ENCODE measurements around the gene SLC7A4. TPM values are rescaled to one million over a fixed set of nuclear protein-coding genes. Genes with fewer than 3 reads are reported as not detected.
"Not testable (repeated sequence)": the region's sequence is repeated elsewhere in the genome, so short reads cannot be mapped to it uniquely, and the experiment has no call there.

Gene SLC7A4
- total RNA-seq, 4 donors from 2014 or later = 0.45 to 0.54 TPM; not detected in 2

- WGBS, 2 donors = 79 to 86% methylated on average over 6 to 8 of the region's 8 CpGs
- intact Hi-C loops (cut with DNase I) = no loop called here
- no peak for DNase-seq
These were observed 20.5 kb upstream of the SLC7A4 start for GRCh38 chr22:21052715-21053459.

DNA sequence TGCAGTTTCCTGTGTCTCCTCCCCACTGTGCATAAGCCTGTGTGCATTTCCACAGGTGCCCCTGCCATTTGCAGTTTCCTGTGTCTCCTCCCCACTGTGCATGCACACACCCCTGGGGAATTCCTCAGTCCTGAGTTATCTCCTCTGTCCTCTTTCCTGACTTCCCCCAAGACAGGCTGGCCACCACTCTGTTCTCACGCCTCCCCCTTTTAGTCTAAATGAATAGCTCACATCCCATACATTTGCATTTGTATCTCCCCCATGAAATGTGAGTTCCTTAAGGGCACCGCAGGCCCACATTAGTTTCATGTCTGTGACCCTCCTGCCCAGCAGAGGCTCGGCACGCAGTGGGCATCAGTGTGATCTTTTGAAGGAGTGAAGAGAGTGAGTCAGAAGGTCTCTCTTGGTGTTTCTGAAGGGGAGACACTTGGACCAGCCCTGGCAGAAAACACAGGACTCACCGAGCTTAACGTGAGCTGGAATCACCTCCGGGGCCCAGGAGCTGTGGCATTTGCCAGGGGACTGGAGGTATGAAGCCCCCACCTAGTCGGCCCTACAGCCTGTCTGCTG is 19.6 kb upstream of the SLC7A4 start:
- 62 to 72% methylated on average over 8 of the region's 8 CpGs for WGBS, 2 donors
- H3K27ac ChIP-seq = no peak overlapping the region
- H3K27me3 ChIP-seq = no peaks in the 10 kb centered on the region
- intact Hi-C loops (cut with DNase I) = no loop called here
- no peak for DNase-seq
- no peaks in the 10 kb centered on the region for H3K36me3 ChIP-seq
- TF ChIP-seq POLR2A (IDR thresholded peaks at IDR 0.05) (no peak), CTCF (IDR thresholded peaks at IDR 0.05) (no peak)
- H3K9me3 ChIP-seq = no peaks in the 10 kb centered on the region
- no peaks in the 10 kb centered on the region for H3K4me1 ChIP-seq
- H3K4me3 ChIP-seq (replicated peaks in 1 of 3) = no peak overlapping the region

More at GRCh38 chr22:21052715-21053459, 20.5 kb upstream of the SLC7A4 start:
- Histone ChIP-seq H3K36me3 (no peaks in the 10 kb centered on the region), H3K4me3 (replicated peaks in 1 of 3) (no peak overlapping the region), H3K4me1 (no peaks in the 10 kb centered on the region), H3K27me3 (no peaks in the 10 kb centered on the region), H3K9me3 (no peaks in the 10 kb centered on the region), H3K27ac (no peak overlapping the region)
- TF ChIP-seq CTCF (IDR thresholded peaks at IDR 0.05) = no peak
- TF ChIP-seq POLR2A (IDR thresholded peaks at IDR 0.05) = no peak

- Histone ChIP-seq H3K4me1 (no peaks in the 10 kb centered on the region), H3K36me3 (no peaks in the 10 kb centered on the region), H3K27me3 (no peaks in the 10 kb centered on the region), H3K4me3 (replicated peaks in 1 of 3) (no peak overlapping the region), H3K9me3 (no peaks in the 10 kb centered on the region), H3K27ac (no peak overlapping the region)
- no peak for TF ChIP-seq CTCF (IDR thresholded peaks at IDR 0.05)
- TF ChIP-seq POLR2A (IDR thresholded peaks at IDR 0.05) = no peak
- 84 to 87% methylated on average over 9 of the region's 9 CpGs for WGBS, 2 donors
- no peak for DNase-seq
- intact Hi-C loops (cut with DNase I) = no loop called here
These were observed 18.9 kb upstream of the SLC7A4 start for GRCh38 chr22:21051145-21051830.

DNA sequence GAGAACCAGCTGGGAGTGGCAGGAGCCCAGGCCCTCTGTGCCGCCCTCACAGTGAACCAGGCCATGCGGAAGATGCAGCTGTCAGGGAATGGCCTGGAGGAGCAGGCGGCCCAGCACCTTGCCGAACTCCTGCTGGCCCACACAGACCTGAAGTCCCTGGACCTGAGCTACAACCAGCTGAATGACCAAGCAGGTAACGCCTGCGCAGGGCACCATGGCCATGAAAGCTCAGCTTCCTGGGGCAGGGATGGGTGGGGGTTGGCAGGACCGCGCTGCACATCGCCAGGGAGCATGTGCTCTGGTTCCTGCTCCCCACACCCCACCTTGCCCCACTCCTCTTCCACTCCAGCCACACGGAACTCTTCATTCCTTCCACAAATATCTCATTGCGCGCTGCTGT is 16.6 kb upstream of the SLC7A4 start:
- intact Hi-C loops (cut with DNase I); H3K36me3 ChIP-seq; H3K27me3 ChIP-seq; H3K9me3 ChIP-seq; H3K27ac ChIP-seq; H3K4me3 ChIP-seq (replicated peaks in 1 of 3); DNase-seq: not testable (repeated sequence)
- H3K4me1 ChIP-seq = peaks cover 7 to 12% of the 10 kb centered on the region in 2 donors
- 100% methylated on average over 2 of the region's 12 CpGs; no CpG with 5 or more reads in 1 of the 2 donors for WGBS, 2 donors

- intact Hi-C loops (cut with DNase I); DNase-seq; H3K36me3 ChIP-seq; H3K9me3 ChIP-seq; H3K4me3 ChIP-seq (replicated peaks in 1 of 3); H3K27ac ChIP-seq; H3K27me3 ChIP-seq: not testable (repeated sequence)
- H3K4me1 ChIP-seq = peaks cover 7 to 12% of the 10 kb centered on the region in 2 donors
- WGBS, 2 donors = 68 to 75% methylated on average over 1 to 5 of the region's 5 CpGs
These were observed 16.1 kb upstream of the SLC7A4 start for GRCh38 chr22:21048448-21048847.

GRCh38 chr22:21047730-21048129 is 15.4 kb upstream of the SLC7A4 start:
- Histone ChIP-seq H3K4me1 (peaks cover 7 to 12% of the 10 kb centered on the region in 2 donors), H3K4me3 (replicated peaks in 1 of 3) (no peak overlapping the region), H3K9me3 (no peaks in the 10 kb centered on the region), H3K36me3 (no peaks in the 10 kb centered on the region), H3K27me3 (no peaks in the 10 kb centered on the region), H3K27ac (no peak overlapping the region)
- 79 to 88% methylated on average over 7 of the region's 7 CpGs for WGBS, 2 donors
- no peak for TF ChIP-seq CTCF (IDR thresholded peaks at IDR 0.05)
- TF ChIP-seq POLR2A (IDR thresholded peaks at IDR 0.05) = no peak
- no peak for DNase-seq
- intact Hi-C loops (cut with DNase I) = no loop called here

Measured in thyroid gland (tissue), 4 donors.